ENCODE data around the gene MYOCD.

The MYOCD gene, protein sequence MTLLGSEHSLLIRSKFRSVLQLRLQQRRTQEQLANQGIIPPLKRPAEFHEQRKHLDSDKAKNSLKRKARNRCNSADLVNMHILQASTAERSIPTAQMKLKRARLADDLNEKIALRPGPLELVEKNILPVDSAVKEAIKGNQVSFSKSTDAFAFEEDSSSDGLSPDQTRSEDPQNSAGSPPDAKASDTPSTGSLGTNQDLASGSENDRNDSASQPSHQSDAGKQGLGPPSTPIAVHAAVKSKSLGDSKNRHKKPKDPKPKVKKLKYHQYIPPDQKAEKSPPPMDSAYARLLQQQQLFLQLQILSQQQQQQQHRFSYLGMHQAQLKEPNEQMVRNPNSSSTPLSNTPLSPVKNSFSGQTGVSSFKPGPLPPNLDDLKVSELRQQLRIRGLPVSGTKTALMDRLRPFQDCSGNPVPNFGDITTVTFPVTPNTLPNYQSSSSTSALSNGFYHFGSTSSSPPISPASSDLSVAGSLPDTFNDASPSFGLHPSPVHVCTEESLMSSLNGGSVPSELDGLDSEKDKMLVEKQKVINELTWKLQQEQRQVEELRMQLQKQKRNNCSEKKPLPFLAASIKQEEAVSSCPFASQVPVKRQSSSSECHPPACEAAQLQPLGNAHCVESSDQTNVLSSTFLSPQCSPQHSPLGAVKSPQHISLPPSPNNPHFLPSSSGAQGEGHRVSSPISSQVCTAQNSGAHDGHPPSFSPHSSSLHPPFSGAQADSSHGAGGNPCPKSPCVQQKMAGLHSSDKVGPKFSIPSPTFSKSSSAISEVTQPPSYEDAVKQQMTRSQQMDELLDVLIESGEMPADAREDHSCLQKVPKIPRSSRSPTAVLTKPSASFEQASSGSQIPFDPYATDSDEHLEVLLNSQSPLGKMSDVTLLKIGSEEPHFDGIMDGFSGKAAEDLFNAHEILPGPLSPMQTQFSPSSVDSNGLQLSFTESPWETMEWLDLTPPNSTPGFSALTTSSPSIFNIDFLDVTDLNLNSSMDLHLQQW

DNA sequence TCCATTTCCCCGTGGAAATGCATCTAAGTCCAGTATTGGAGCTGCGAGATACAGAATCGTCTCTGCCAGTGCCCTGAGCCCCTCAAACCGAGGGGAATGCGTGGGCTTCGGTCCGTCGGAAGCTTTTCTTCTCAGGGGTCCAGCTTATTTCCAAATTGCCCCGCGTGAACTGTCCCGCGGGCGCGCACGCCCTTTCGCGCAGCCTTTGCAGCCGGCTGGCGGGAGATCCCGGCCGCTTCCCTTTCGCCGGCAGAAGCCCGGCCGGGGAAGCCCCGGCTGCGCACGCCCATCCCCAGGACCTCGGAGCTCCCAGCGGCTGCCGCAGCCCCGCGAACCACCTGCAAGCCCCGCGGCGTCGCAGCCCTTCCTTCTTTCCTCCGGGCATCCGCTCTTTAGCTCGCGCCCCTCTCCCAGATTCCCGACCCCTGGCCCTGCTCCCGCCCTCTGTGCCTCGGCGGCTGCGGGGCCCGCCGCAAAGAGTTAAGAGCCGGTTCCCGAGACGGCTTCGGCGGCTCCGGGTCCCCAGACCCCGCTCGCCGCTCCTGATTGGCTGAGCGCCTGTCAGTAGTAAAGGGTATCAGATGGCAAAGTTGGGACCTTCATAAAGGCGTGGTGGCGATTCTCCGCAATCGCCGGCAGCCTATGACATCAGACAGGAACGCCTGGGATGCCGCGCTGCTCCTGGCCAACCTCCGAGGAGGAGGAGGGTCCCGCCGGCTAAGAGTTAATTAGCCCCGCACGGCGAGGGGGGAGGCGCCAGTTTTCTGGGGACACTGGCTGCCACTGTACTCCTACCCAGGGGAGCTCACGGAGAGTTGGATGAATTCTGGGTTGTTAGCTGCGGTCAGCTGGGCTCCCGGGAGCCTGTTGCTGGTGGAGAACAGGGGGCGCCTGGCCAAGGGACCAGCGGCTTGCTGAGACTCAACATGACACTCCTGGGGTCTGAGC lies at the start of gene MYOCD:
TSS of gene MYOCD (plus strand) at position 628 of the 948 bp plus-strand sequence. CDS start at position 927, 299 bp downstream.
- Mint-ChIP-seq H3K4me3 (peak within 1 kb of the TSS in 1 of 2 donors; percentile 10), H3K4me1 (no peaks in the 10 kb centered on the region), H3K27me3 (peaks cover 52 to 78% of the 10 kb centered on the region in 2 donors), H3K9me3 (no peaks in the 10 kb centered on the region), H3K36me3 (no peaks in the 10 kb centered on the region), H3K27ac (no peak within 1 kb of the TSS)
- no peak for DNase-seq
- ATAC-seq (replicated peaks), result no peak

GRCh38 chr17:12616161-12616560 lies 49.5 kb upstream of the MYOCD start:
- Mint-ChIP-seq H3K9me3 (peaks cover 2 to 3% of the 10 kb centered on the region in 2 donors), H3K4me3 (no peak overlapping the region), H3K4me1 (no peaks in the 10 kb centered on the region), H3K36me3 (no peaks in the 10 kb centered on the region), H3K27ac (no peak overlapping the region), H3K27me3 (no peaks in the 10 kb centered on the region)
- no peak for DNase-seq
- no peak for ATAC-seq (replicated peaks)

GRCh38 chr17:12618557-12618956 lies 47.1 kb upstream of the MYOCD start:
- no peak for DNase-seq
- Mint-ChIP-seq H3K4me1 (no peaks in the 10 kb centered on the region), H3K27me3 (peaks cover 0 to 7% of the 10 kb centered on the region in 2 donors), H3K9me3 (peaks cover 0 to 5% of the 10 kb centered on the region in 2 donors), H3K27ac (no peak overlapping the region), H3K4me3 (no peak overlapping the region), H3K36me3 (no peaks in the 10 kb centered on the region)
- ATAC-seq (replicated peaks), result no peak

DNA sequence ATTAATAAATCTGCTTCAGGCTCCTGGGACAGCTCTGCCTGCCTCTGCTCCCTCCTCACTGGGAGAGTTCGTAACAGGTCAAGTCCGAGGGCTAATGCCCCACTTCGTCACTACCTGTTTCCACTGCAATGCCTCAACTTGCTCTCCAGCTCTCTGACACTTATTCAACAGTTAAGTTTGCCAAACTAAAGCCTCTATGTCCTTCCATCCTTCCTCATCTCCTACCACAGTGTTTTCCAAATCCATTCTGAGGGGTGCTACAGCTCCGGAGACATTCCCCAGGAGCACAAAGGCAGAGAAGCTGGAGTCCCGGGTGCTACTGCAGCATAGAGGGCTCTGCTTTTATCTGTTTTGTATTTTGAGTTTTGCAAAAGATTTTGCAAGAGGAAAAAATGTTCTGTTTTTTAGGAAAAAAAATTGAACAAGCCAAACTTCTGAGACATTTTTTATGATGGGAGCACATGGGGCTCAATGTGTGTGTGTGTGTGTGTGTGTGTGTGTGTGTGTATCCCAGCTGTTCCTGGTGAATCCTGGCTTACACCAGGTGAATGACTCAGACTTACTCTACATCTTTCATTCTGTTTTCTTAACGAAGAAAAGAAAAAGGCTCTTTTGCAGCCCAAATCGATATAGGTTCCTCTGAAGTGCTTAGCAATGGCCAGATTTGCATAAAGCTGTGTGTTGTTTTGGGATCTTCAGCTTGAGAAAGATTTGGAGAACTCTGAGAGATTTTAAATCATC lies 46.1 kb upstream of the MYOCD start:
- Mint-ChIP-seq H3K36me3 (no peaks in the 10 kb centered on the region), H3K4me1 (no peaks in the 10 kb centered on the region), H3K27me3 (peaks cover 0 to 7% of the 10 kb centered on the region in 2 donors), H3K4me3 (no peak overlapping the region), H3K27ac (no peak overlapping the region), H3K9me3 (peaks cover 0 to 5% of the 10 kb centered on the region in 2 donors)
- DNase-seq (no peak), ATAC-seq (replicated peaks) (no peak)

DNA sequence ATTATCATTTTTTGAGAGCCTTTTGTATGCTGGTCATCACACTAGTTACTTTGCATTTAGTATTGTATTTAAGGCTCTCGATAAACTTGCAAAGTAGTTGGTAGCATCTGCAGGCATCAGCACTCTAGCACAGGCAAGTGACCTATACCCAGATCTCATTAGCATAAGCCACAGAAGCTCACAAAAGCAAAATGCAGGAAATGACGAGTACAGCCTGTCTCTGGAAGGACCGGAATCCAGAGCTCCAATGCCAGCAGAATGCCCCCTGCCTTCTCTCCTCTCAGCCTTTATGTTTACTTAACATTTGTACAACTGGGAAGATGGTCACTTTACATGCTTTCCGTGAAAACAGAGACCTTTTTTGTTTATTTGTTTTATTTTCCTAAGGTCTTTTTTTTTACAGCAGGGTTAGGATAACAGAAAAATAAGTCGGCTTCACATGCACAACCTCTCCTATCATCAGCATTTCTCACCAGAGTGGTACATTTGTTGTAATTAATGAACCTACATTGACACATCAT lies 45.4 kb upstream of the MYOCD start:
- peaks cover 0 to 7% of the 10 kb centered on the region in 2 donors for H3K27me3 Mint-ChIP-seq
- no peaks in the 10 kb centered on the region for H3K36me3 Mint-ChIP-seq
- ATAC-seq (replicated peaks) (no peak), DNase-seq (no peak)
- H3K4me3 Mint-ChIP-seq, result no peak overlapping the region
- H3K9me3 Mint-ChIP-seq, result peaks cover 0 to 5% of the 10 kb centered on the region in 2 donors
- H3K27ac Mint-ChIP-seq, result no peak overlapping the region
- H3K4me1 Mint-ChIP-seq, result no peaks in the 10 kb centered on the region

DNA sequence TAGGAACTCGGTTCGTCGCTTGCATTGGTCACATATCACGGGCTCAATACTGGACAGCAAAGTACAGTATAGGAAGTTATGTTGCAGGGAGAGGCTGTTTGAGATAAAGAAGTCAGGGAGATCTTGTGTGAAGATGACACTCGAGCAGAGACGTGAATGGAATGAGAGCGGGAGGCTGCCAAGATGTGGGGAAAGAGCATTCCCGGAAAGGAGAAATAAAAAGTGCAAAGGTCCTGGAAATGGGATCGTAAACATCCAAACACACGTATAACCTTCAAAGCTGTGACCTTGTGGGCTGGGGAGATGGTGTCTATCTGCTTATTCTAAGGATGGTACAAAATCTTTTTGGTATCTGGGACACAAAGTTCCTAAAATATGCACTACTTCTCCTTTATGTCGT lies 43.0 kb upstream of the MYOCD start:
- DNase-seq, result no peak
- Mint-ChIP-seq H3K4me1 (no peaks in the 10 kb centered on the region), H3K9me3 (peaks cover 0 to 4% of the 10 kb centered on the region in 2 donors), H3K36me3 (no peaks in the 10 kb centered on the region), H3K27ac (no peak overlapping the region), H3K27me3 (peaks cover 0 to 7% of the 10 kb centered on the region in 2 donors), H3K4me3 (no peak overlapping the region)
- ATAC-seq (replicated peaks), result no peak

DNA sequence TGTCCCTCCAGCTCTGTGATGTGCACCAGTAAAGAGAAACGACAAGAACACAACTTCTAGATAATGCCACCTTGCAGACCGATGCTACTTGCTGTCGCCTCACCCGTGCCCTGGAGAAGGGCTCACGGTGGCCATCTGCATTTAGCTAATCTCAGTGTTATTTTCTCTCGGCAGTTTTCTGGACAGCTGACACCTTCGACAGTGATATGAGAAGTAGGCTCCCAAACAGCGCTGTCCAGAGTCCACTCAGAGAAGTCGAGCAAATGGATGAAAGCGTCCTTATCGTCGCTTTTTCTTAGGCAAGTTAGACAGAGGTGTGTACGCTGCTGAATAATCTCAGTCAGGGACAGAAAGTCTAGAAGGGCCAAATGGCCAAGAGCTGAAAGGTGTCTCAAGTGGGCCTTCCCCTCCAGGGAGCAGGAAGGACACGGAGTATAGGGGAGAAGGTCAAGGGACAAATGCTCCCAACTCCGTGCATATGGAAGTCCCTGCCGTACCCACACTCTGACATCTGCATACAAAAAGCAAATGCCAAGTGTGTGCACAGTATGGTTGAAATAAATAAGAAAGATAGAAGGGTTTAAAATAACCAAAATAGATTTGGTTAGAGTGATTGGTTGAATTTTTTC lies 42.4 kb upstream of the MYOCD start:
- no peak overlapping the region for H3K4me3 Mint-ChIP-seq
- peaks cover 0 to 4% of the 10 kb centered on the region in 2 donors for H3K9me3 Mint-ChIP-seq
- no peak for DNase-seq
- no peaks in the 10 kb centered on the region for H3K36me3 Mint-ChIP-seq
- no peaks in the 10 kb centered on the region for H3K4me1 Mint-ChIP-seq
- H3K27ac Mint-ChIP-seq, result no peak overlapping the region
- H3K27me3 Mint-ChIP-seq, result peaks cover 0 to 7% of the 10 kb centered on the region in 2 donors
- no peak for ATAC-seq (replicated peaks)

DNA sequence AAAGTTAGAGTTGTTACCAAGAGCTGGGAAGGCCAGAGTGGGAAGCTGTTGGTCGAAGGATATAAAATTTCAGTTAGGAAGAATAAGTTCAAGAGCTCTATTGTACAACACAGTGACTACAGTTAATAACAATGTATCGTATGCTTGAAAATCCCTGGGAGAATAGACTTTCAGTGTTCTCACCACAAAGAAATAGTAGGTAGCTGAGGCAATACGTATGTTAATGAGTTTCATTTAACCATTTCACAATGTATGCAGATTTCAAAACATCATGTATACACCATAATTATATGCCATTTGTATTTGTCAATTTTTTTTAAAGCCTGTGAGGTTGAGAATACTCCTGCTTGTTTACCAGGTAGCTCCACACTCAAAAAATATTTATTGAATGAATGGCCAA lies 41.5 kb upstream of the MYOCD start:
- Mint-ChIP-seq H3K27me3 (peaks cover 0 to 7% of the 10 kb centered on the region in 2 donors), H3K27ac (peak overlapping the region; percentile 33), H3K9me3 (peaks cover 0 to 4% of the 10 kb centered on the region in 2 donors), H3K4me1 (no peaks in the 10 kb centered on the region), H3K36me3 (no peaks in the 10 kb centered on the region), H3K4me3 (no peak overlapping the region)
- DNase-seq, result no peak
- ATAC-seq (replicated peaks), result no peak

- DNase-seq (no peak), ATAC-seq (replicated peaks) (no peak)
- H3K4me3 Mint-ChIP-seq, result no peak overlapping the region
- H3K4me1 Mint-ChIP-seq, result no peaks in the 10 kb centered on the region
- H3K27ac Mint-ChIP-seq, result no peak overlapping the region
- peaks cover 0 to 7% of the 10 kb centered on the region in 2 donors for H3K27me3 Mint-ChIP-seq
- peaks cover 0 to 4% of the 10 kb centered on the region in 2 donors for H3K9me3 Mint-ChIP-seq
- no peaks in the 10 kb centered on the region for H3K36me3 Mint-ChIP-seq
These were observed 40.6 kb upstream of the MYOCD start for GRCh38 chr17:12625092-12625491.

GRCh38 chr17:12627177-12627629 lies 38.5 kb upstream of the MYOCD start:
- no peaks in the 10 kb centered on the region for H3K4me1 Mint-ChIP-seq
- no peak for DNase-seq

DNA sequence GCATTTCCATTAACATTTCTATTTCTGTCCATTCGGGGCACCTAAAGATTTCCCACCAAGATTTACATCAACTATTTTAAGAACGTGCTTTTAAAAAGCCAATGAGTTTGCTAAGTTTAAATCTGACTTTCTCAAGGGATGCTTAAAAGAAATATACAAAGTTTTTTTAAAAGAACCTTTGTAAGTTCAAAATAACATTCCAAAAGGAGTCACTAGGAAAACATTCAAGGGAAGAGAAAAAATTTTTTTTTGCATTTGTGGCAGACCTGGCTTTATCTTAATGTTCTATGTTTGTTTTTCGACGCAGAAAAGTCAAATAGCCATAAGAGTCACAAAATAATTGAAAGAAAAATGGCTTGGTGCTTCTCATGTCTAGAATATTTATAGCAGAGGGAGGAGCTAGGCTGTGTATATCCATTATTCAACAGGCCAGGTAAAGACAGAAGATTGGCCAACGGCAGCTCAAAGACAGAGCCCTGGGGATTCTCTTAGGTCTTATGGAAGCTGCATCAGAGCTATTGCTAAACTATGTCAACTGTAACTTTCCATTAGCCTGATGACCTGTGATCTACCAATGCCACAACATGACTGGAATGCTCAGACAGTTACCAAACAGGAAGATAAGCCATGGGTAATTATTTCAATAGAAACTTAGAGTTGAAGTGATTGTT lies 37.8 kb upstream of the MYOCD start:
- peaks cover 0 to 3% of the 10 kb centered on the region in 2 donors for H3K27me3 Mint-ChIP-seq
- H3K4me1 Mint-ChIP-seq, result no peaks in the 10 kb centered on the region
- DNase-seq (no peak), ATAC-seq (replicated peaks) (no peak)
- no peak overlapping the region for H3K27ac Mint-ChIP-seq
- H3K4me3 Mint-ChIP-seq, result no peak overlapping the region
- H3K36me3 Mint-ChIP-seq, result no peaks in the 10 kb centered on the region
- peaks cover 0 to 3% of the 10 kb centered on the region in 2 donors for H3K9me3 Mint-ChIP-seq

More at GRCh38 chr17:12627177-12627629, 38.5 kb upstream of the MYOCD start:
- Mint-ChIP-seq H3K9me3 (peaks cover 0 to 6% of the 10 kb centered on the region in 2 donors), H3K36me3 (no peaks in the 10 kb centered on the region), H3K27me3 (peaks cover 0 to 7% of the 10 kb centered on the region in 2 donors), H3K4me3 (no peak overlapping the region), H3K27ac (no peak overlapping the region)
- no peak for ATAC-seq (replicated peaks)

DNA sequence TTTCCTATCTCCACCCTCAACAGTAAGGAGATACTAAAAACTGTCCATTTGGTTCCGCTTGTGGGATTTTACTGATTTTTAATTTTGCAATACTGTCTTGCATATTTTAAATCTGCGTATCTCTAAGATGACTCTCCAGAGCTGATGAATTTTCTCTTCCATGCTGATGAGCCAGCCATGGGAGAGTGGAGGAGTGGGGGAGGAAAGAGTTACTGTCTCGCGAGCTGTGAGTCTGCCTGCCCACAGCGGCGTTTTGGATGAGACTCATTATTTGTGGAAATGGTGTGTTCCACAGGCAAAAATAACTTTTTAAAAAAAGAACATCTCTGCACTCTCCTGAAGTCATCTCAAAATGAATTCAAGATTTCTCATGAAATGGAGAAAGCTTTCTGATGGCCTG lies 34.6 kb upstream of the MYOCD start:
- Mint-ChIP-seq H3K27ac (no peak overlapping the region), H3K4me1 (no peaks in the 10 kb centered on the region), H3K9me3 (peaks cover 0 to 3% of the 10 kb centered on the region in 2 donors), H3K36me3 (no peaks in the 10 kb centered on the region), H3K27me3 (peaks cover 0 to 18% of the 10 kb centered on the region in 2 donors), H3K4me3 (no peak overlapping the region)
- DNase-seq, result no peak
- ATAC-seq (replicated peaks), result no peak

Measured in stimulated activated naive B cell treated with anti-CD40 and anti-IgM and Interleukin-4, amounts not matched to agents 10 μg/mL and 1 μg/mL and 100 μg/mL, for 72 hours (primary cell).